Measurements from ENCODE around the gene EGLN3.

- TF ChIP-seq, protein P1, sequence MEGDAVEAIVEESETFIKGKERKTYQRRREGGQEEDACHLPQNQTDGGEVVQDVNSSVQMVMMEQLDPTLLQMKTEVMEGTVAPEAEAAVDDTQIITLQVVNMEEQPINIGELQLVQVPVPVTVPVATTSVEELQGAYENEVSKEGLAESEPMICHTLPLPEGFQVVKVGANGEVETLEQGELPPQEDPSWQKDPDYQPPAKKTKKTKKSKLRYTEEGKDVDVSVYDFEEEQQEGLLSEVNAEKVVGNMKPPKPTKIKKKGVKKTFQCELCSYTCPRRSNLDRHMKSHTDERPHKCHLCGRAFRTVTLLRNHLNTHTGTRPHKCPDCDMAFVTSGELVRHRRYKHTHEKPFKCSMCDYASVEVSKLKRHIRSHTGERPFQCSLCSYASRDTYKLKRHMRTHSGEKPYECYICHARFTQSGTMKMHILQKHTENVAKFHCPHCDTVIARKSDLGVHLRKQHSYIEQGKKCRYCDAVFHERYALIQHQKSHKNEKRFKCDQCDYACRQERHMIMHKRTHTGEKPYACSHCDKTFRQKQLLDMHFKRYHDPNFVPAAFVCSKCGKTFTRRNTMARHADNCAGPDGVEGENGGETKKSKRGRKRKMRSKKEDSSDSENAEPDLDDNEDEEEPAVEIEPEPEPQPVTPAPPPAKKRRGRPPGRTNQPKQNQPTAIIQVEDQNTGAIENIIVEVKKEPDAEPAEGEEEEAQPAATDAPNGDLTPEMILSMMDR (conservative IDR thresholded peaks at IDR 0.05) = no peak
- TF ChIP-seq EZH2 (IDR thresholded peaks at IDR 0.05; ENCODE audit: low read depth) = no peak
Measured at GRCh38 chr14:33917661-33918060, 33.2 kb downstream of the EGLN3 start.

Measured in PC-9 (cell line).